GM19193 (cell line): ENCODE measurements around the gene PDE11A.

Experiments
- POLR2A ChIP-seq: IDR thresholded peaks from 4 replicates; pipeline ENCODE4 v1.6.1; 2011; ENCODE audit not compliant: insufficient read depth, insufficient read length; ENCODE audit errors: extremely low read depth

Gene PDE11A

GRCh38 chr2:177579486-177580036 lies 493.0 kb downstream of the PDE11A start:
- TF ChIP-seq POLR2A, result no peak

GRCh38 chr2:177578454-177578853 lies 494.1 kb downstream of the PDE11A start:
- no peak for TF ChIP-seq POLR2A

GRCh38 chr2:177577075-177577474 lies 495.5 kb downstream of the PDE11A start:
- no peak for TF ChIP-seq POLR2A

GRCh38 chr2:177575358-177575757 lies 497.2 kb downstream of the PDE11A start:
- no peak for TF ChIP-seq POLR2A

GRCh38 chr2:177574356-177574755 lies 498.2 kb downstream of the PDE11A start:
- TF ChIP-seq POLR2A, result no peak
